GM19043 (cell line): ENCODE data around the gene GAGE10.

Experiments used
- ATAC-seq: cut with Tn5 transposase; IDR thresholded peaks from one replicate; pipeline ENCODE4 v1.9.1; 2021; ENCODE audit warnings: low read depth; ENCODE audit not compliant: unreplicated experiment

Gene GAGE10

DNA sequence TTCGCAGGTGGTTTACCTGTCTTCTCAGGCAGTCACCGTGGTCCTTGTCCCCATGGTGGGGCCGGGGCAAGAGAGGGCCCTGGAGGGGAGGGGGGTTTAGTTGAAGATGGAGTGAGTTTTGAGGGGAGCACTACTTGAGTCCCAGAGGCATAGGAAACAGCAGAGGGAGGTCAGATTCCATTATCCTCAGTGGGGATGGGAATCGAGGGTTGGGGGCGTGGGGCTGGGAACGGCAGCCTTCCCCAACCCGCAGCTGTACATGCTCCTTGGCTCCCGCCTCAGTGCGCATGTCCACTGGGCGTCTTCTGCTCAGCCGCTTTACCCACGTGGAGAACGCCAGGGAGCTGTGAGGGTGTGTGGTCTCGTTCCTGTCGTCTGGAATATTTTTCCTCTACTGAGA, at the start of gene GAGE10:
GAGE10 (plus strand) TSS at position 301 of the 400 bp plus-strand sequence. CDS start 1,214 bp downstream, outside the sequence.
- no peak for ATAC-seq

GRCh38 chrX:49254639-49255038, 48.8 kb upstream of the GAGE10 start:
- no peak for ATAC-seq

GRCh38 chrX:49256268-49256995, 47.0 kb upstream of the GAGE10 start:
- no peak for ATAC-seq

DNA sequence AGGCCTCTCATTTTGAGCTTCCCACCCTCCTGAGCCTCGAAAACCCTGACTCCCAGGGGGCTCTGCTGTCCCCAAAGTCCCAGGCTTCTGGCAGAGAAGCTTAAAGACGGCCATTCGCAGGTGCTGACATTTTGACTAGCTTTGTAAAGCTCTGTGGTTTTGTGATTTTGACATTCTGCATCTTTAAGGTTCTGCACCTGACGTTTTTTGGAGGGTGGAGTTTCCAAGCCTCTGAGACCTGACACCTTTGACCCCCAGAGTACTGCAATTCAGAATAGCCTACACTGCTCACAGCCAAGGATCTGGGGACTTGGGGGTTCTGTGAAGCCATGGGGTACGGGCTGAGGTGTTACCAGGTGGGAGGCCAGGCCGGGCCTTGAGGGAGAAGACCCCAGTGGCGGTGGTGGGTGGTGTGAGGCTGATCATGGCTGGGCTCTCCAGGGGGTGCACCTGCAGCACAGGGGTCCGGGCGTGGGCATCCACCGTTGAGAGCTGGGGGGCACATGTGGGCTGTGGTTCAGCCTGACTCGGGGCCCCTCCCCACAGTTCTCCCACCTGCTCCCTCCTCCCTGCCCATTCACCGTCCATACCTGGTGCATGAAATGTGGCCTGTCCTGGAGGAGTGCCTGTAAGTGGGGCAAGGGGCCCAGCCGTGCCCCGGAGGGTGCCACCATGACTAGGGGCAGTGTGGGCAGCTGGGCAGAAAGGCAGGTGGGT, 46.2 kb upstream of the GAGE10 start:
- ATAC-seq, result no peak

- no peak for ATAC-seq
Observed at GRCh38 chrX:49257846-49258748, 45.3 kb upstream of the GAGE10 start.

- no peak for ATAC-seq
Observed at GRCh38 chrX:49258749-49259124, 44.7 kb upstream of the GAGE10 start.

DNA sequence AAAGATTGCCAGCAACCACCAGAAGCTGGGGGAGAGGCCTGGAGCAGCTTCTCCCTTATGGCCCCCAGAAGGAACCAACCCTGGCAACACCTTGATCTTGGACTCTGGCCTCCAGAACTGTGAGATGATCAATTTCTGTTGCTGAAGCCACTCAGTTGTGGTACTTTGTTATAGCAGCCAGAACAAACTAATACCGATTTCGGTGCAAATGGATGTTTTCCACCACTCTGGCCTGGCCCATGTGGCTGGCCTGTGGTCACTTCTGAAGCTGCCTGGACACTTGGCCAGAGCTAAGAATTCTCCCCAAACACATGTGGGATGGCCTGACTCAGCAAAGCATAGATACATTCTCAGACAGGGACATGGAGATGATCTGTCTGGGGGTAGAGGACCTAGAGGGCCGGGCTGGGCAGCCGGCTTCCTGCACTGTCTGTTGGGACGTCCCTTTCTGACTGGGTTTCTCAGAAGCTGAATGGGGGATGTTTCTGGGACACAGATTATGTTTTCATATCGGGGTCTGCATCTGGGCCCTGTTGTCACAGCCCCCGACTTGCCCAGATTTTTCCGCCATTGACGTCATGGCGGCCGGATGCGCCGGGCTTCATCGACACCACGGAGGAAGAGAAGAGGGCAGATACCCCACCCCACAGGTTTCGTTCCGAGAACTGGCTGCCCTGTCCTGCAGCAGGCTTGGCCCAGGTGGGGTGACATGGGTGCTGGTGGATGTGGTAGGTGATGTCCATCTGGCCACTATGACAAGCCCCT, 43.0 kb upstream of the GAGE10 start:
- ATAC-seq, result no peak

DNA sequence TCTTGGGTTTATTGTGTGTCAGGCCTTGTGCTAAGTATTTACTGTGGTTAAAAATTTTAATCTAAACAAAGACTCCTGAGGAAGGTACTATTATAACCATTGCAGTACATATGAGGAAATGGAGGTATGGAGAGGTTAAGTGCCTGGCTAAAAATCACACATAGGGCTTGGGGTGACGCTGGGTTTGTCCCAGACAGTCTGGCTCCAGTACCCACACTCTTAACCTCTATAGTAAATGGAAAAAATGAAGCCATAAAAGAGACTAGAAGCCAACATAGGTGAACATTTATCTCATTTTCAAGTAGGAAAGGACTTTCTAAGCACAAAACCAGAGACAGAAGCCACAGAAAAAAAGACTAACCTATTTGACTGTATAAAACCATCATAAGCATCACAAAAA, 40.8 kb upstream of the GAGE10 start:
- ATAC-seq, result no peak

- no peak for ATAC-seq
Observed at GRCh38 chrX:49263631-49264030, 39.8 kb upstream of the GAGE10 start.

- ATAC-seq, result no peak
Observed at GRCh38 chrX:49264460-49264859, 39.0 kb upstream of the GAGE10 start, which contains the start of gene FOXP3. Gene FOXP3 (minus strand): TSS chrX:49264710. CDS start chrX:49258505, 6,205 bp downstream.

- ATAC-seq, result no peak
Observed at GRCh38 chrX:49266523-49267445, 36.7 kb upstream of the GAGE10 start.

GRCh38 chrX:49268702-49269009, 34.8 kb upstream of the GAGE10 start:
- no peak for ATAC-seq

GRCh38 chrX:49269010-49269766, 34.3 kb upstream of the GAGE10 start:
- ATAC-seq, result peak; percentile 81

DNA sequence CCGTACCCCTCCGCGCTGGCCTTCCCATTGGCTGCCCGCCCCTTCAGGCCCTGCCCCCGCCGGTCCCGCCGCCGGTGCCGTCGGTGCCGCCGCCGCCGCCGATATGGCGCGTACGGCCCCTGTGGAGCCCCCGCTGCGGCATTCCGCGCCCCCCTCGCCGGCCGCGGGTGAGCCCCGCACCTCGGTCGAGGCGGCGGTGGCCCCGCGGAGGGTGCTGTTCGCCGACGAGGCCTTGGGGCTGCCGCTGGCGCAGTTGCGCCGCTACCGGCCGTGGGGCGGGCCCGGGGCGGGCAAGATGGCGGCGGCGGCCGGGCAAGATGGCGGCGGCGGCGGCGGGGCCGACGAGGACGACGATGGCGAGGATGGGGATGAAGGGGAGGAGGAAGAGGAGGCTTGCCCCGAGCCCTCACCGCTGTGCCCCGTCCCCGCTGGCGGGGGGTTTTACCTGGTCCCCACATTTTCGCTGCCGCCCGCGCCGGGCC, 33.6 kb upstream of the GAGE10 start, which contains the start of gene PPP1R3F:
PPP1R3F (plus strand) TSS at position 27 of the 482 bp plus-strand sequence; CDS start at position 104, 77 bp downstream.
- ATAC-seq, result peak; percentile 13

DNA sequence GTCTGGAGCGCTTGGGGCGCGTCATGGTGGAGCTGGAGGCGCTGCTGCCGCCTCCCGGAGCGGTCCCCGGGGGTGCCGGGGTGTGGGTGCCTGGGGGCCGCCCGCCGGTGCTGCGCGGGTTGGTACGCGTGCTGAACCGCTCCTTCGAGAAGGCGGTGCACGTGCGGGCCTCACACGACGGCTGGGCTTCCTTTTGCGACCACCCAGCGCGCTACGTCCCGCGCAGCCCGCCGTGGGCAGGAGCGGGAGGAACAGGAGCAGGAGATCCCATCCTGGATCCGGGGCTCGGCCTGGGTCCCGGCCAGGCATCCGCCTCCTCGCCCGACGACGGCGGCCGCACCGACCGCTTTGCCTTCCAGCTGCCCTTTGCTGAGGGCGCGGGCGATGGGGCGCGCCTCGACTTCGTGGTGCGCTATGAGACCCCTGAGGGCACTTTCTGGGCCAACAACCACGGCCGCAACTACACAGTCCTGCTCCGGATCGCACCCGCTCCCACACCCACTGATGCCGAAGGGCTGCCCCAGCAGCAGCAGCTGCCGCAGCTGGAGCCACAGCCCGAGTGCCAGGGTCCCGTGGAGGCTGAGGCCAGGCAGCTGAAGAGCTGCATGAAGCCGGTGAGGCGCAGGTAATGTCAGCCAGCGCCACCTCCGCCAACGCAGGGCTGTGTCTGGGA, 33.1 kb upstream of the GAGE10 start:
- ATAC-seq, result no peak

DNA sequence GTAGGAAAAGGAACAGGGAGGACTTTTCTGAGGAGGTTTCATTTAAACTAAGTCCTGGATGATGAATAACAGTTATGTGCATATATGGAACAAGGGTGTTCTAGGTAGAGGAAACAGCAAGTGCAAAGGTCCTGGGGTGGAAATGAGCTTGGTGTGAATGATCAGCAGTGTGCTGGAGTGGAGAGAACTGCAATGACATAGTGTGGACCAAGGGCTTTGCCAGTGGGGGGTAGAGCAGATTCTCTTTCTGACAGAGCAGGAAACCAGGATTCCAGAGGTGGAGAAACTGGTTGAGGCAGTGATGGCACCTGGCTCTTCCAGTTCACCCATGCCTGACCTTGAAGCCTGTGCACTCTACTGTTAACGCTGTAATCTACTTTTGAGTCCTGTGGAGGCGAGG, 32.1 kb upstream of the GAGE10 start:
- no peak for ATAC-seq

- ATAC-seq, result no peak
Observed at GRCh38 chrX:49272421-49272820, 31.0 kb upstream of the GAGE10 start.

- no peak for ATAC-seq
Observed at GRCh38 chrX:49273181-49273727, 30.2 kb upstream of the GAGE10 start.
